ENCODE data around the gene HECTD4. TPM values are rescaled to one million over a fixed set of nuclear protein-coding genes. Genes with fewer than 3 reads are reported as not detected.

HECTD4 gene
- total and polyA plus RNA-seq, 9 of the 15 experiments (the other 6 are each of a cell fraction or from before 2014, with no cell fraction given), result 3.5 to 33.3 (median 13.5) TPM

DNA sequence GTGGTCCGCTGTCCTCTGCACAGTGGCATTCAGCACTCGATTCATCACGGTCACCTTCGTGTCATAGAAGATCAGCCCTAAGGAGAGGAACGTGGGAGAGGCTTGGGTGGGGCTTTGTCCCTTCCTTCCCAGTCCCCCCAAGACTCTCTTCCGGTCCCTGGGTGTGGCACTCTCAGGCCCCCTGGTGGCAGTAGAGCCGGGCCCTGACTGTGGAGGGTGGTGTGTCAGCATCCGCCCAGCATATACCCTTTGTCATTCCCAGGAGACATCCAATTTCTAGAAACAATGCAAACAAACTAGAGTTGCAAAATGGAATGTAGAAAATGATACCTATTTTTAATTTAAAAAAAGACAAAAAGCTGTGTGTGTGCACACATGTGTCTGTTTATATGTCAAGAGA is 211.9 kb downstream of the HECTD4 start (continued):
- TF ChIP-seq, protein P1, sequence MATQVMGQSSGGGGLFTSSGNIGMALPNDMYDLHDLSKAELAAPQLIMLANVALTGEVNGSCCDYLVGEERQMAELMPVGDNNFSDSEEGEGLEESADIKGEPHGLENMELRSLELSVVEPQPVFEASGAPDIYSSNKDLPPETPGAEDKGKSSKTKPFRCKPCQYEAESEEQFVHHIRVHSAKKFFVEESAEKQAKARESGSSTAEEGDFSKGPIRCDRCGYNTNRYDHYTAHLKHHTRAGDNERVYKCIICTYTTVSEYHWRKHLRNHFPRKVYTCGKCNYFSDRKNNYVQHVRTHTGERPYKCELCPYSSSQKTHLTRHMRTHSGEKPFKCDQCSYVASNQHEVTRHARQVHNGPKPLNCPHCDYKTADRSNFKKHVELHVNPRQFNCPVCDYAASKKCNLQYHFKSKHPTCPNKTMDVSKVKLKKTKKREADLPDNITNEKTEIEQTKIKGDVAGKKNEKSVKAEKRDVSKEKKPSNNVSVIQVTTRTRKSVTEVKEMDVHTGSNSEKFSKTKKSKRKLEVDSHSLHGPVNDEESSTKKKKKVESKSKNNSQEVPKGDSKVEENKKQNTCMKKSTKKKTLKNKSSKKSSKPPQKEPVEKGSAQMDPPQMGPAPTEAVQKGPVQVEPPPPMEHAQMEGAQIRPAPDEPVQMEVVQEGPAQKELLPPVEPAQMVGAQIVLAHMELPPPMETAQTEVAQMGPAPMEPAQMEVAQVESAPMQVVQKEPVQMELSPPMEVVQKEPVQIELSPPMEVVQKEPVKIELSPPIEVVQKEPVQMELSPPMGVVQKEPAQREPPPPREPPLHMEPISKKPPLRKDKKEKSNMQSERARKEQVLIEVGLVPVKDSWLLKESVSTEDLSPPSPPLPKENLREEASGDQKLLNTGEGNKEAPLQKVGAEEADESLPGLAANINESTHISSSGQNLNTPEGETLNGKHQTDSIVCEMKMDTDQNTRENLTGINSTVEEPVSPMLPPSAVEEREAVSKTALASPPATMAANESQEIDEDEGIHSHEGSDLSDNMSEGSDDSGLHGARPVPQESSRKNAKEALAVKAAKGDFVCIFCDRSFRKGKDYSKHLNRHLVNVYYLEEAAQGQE (IDR thresholded peaks at IDR 0.05; ENCODE audit: borderline replicate concordance), result peak; percentile 73
- TF ChIP-seq, protein P1 (CRISPR knock-in tag; IDR thresholded peaks at IDR 0.05; ENCODE audit: low read depth), result no peak
- no peak for TF ChIP-seq CUX1 (CRISPR knock-in tag; IDR thresholded peaks at IDR 0.05)
- TF ChIP-seq KLF10 (CRISPR knock-in tag; IDR thresholded peaks at IDR 0.05), result no peak
- peak; percentile 37; the same call in 1 of the 2 replicates for TF ChIP-seq GABPA (tag; conservative IDR thresholded peaks at IDR 0.05; ENCODE audit: low read depth)
- no peak for TF ChIP-seq ZNF165 (CRISPR knock-in tag; IDR thresholded peaks at IDR 0.05; ENCODE audit: borderline replicate concordance)
- TF ChIP-seq PKNOX1 (IDR thresholded peaks at IDR 0.05), result no peak
- no peak for TF ChIP-seq ZNF518B (CRISPR knock-in tag; IDR thresholded peaks at IDR 0.05)
- no peak for TF ChIP-seq NONO (IDR thresholded peaks at IDR 0.05; ENCODE audit: low read depth in 2 of 2, low read length in 1 of 2)

Data from K562 (cell line).